H1 (cell line): Measurements from ENCODE around the gene CARF. TPM values are rescaled to one million over a fixed set of nuclear protein-coding genes. Genes with fewer than 3 reads are reported as not detected.

Source experiments
- CTCF ChIA-PET: fragments of 300-600 bp; sonication (Branson Sonifier 250); formaldehyde crosslinking; loops from one replicate; lab custom pipeline; 2021; ENCODE audit not compliant: partially characterized antibody; lab: Charles Lee
- POLR2A ChIA-PET: fragments of 300-600 bp; sonication (Branson Sonifier 250); formaldehyde crosslinking; loops from one replicate; lab custom pipeline; 2021; ENCODE audit warnings: inconsistent platforms; ENCODE audit not compliant: partially characterized antibody; lab: Charles Lee
- DNase-seq, 2 experiments: peaks; one replicate each; pipeline versions ENCODE4 v3.0.0 to v3.0.0-alpha.2; 2010 to 2022; ENCODE audit warnings: low spot score in 2 of 2, low read depth in 1 of 2, mixed read lengths in 1 of 2
- FAIRE-seq: peaks from 2 replicates; lab custom pipeline; 2011; peaks lifted over from hg19 to GRCh38; lab: Jason Lieb, UNC
- H2AFZ ChIP-seq: 2 replicates; pipeline ENCODE4 v1.8.1; 2012; ENCODE audit warnings: low read length, inconsistent platforms
- H2AK5ac ChIP-seq: 2 replicates; pipeline ENCODE4 v1.6.1; 2013; ENCODE audit warnings: low read depth, low read length
- H2BK120ac ChIP-seq: replicated peaks from 2 replicates; pipeline ENCODE3; 2013; ENCODE audit warnings: low read depth, low read length, inconsistent platforms
- H2BK12ac ChIP-seq: 2 replicates; pipeline ENCODE4 v1.6.1; 2013; ENCODE audit warnings: low read depth, low read length
- H2BK15ac ChIP-seq: 2 replicates; pipeline ENCODE4 v1.6.1; 2013; ENCODE audit warnings: low read length
- H2BK20ac ChIP-seq: 2 replicates; pipeline ENCODE4 v1.6.1; 2013; ENCODE audit warnings: low read length
- H2BK5ac ChIP-seq: 2 replicates; pipeline ENCODE4 v1.6.1; 2013; ENCODE audit warnings: low read depth, low read length
- H3K14ac ChIP-seq: 2 replicates; pipeline ENCODE4 v1.6.1; 2013; ENCODE audit warnings: inconsistent platforms; ENCODE audit not compliant: insufficient read length
- H3K18ac ChIP-seq: 2 replicates; pipeline ENCODE4 v1.6.1; 2013; ENCODE audit warnings: low read length; ENCODE audit errors: extremely low read depth
- H3K23ac ChIP-seq: 2 replicates; pipeline ENCODE4 v1.6.1; 2013; ENCODE audit warnings: inconsistent platforms; ENCODE audit not compliant: insufficient read length
- H3K23me2 ChIP-seq: 2 replicates; pipeline ENCODE4 v1.6.1; 2013; ENCODE audit warnings: low read depth, low read length
- H3K27ac ChIP-seq: 2 replicates; pipeline ENCODE4 v1.6.1; 2011; ENCODE audit warnings: low read depth, low read length, inconsistent platforms
- H3K27me3 ChIP-seq, 4 experiments: replicated peaks in 1 of 4; 1 replicate in 1 of 4; 2 replicates in 3 of 4; pipeline versions ENCODE4 v1.6.1 to v1.8.1; 2011 to 2013; ENCODE audit warnings: low read length in 3 of 4, mild to moderate bottlenecking in 3 of 4, inconsistent platforms in 2 of 4, mixed read lengths in 2 of 4, moderate library complexity in 1 of 4; ENCODE audit not compliant: control insufficient read depth in 3 of 4, insufficient read depth in 3 of 4; ENCODE audit errors: extremely low read depth in 1 of 4
- H3K36me3 ChIP-seq, 4 experiments: 2 replicates each; pipeline versions ENCODE4 v1.6.1 to v1.8.1; 2011 to 2013; ENCODE audit warnings: mild to moderate bottlenecking in 4 of 4, low read length in 3 of 4, moderate library complexity in 2 of 4, control low read depth in 1 of 4, inconsistent platforms in 1 of 4; ENCODE audit not compliant: insufficient read depth in 4 of 4, control insufficient read depth in 2 of 4
- H3K4ac ChIP-seq: replicated peaks from 2 replicates; pipeline ENCODE3; 2013; ENCODE audit warnings: low read length, low read depth, mixed read lengths, inconsistent platforms; ENCODE audit not compliant: insufficient read length
- H3K4me1 ChIP-seq, 4 experiments: replicated peaks in 1 of 4; 1 replicate in 1 of 4; 2 replicates in 3 of 4; pipeline versions ENCODE4 v1.6.1 to v1.8.1; 2011 to 2013; ENCODE audit warnings: low read length in 3 of 4, inconsistent platforms in 2 of 4, mixed read lengths in 1 of 4; ENCODE audit not compliant: insufficient read depth in 4 of 4, control insufficient read depth in 3 of 4
- H3K4me2 ChIP-seq, 2 experiments: 2 replicates each; pipeline versions ENCODE4 v1.6.1 to v1.8.1; 2011 to 2013; ENCODE audit warnings: low read depth in 2 of 2, low read length in 2 of 2, control low read depth in 1 of 2, inconsistent platforms in 1 of 2, mild to moderate bottlenecking in 1 of 2; ENCODE audit not compliant: insufficient read depth in 1 of 2
- H3K4me3 ChIP-seq, 4 experiments: fragments of 200-600, 300-600 bp in 1 of 4; sonication (generic), shearing (Covaris generic), sonication (Bioruptor Twin) in 1 of 4; 2 replicates each; pipeline versions ENCODE4 v1.5.1 to v1.8.1; 2011 to 2016; ENCODE audit warnings: low read length in 4 of 4, low read depth in 3 of 4, control low read depth in 2 of 4, inconsistent platforms in 2 of 4, mild to moderate bottlenecking in 2 of 4, mixed read lengths in 1 of 4, moderate library complexity in 1 of 4; ENCODE audit not compliant: insufficient read depth in 2 of 4; ENCODE audit errors: extremely low read depth in 1 of 4
- H3K56ac ChIP-seq: replicated peaks from 2 replicates; pipeline ENCODE3; 2013; ENCODE audit warnings: low read depth, mild to moderate bottlenecking, mixed read lengths, low read length, inconsistent platforms; ENCODE audit not compliant: insufficient read length
- H3K79me1 ChIP-seq: 2 replicates; pipeline ENCODE4 v1.6.1; 2013; ENCODE audit warnings: low read depth, low read length, control low read depth
- H3K79me2 ChIP-seq, 2 experiments: 2 replicates each; pipeline versions ENCODE4 v1.6.1 to v1.8.1; 2012 to 2013; ENCODE audit warnings: low read length in 2 of 2, mild to moderate bottlenecking in 2 of 2, inconsistent platforms in 1 of 2; ENCODE audit not compliant: insufficient read depth in 2 of 2, control insufficient read depth in 1 of 2
- H3K9ac ChIP-seq, 4 experiments: replicated peaks in 1 of 4; 1 replicate in 1 of 4; 2 replicates in 3 of 4; pipeline versions ENCODE4 v1.6.1 to v1.8.1; 2011 to 2013; ENCODE audit warnings: low read depth in 3 of 4, low read length in 3 of 4, control low read depth in 2 of 4, mild to moderate bottlenecking in 2 of 4, moderate library complexity in 2 of 4, inconsistent platforms in 1 of 4; ENCODE audit errors: extremely low read depth in 1 of 4
- H3K9me3 ChIP-seq, 2 experiments: 2 replicates each; pipeline versions ENCODE4 v1.6.1 to v1.8.1; 2012 to 2013; ENCODE audit warnings: mild to moderate bottlenecking in 2 of 2, moderate library complexity in 2 of 2, control low read depth in 1 of 2, inconsistent platforms in 1 of 2, low read depth in 1 of 2, low read length in 1 of 2, mixed read lengths in 1 of 2; ENCODE audit not compliant: insufficient read depth in 2 of 2
- H4K20me1 ChIP-seq, 2 experiments: replicated peaks in 1 of 2; 2 replicates each; pipeline versions ENCODE3 to v1.8.1; 2011 to 2013; ENCODE audit warnings: inconsistent platforms in 2 of 2, low read length in 2 of 2, mild to moderate bottlenecking in 1 of 2; ENCODE audit not compliant: insufficient read depth in 2 of 2, control insufficient read depth in 1 of 2
- H4K5ac ChIP-seq: 2 replicates; pipeline ENCODE4 v1.6.1; 2013; ENCODE audit warnings: low read length, low read depth, mixed read lengths, inconsistent platforms; ENCODE audit not compliant: insufficient read length
- H4K8ac ChIP-seq: 2 replicates; pipeline ENCODE4 v1.8.0; 2013; ENCODE audit warnings: mild to moderate bottlenecking, moderate library complexity, low read length, inconsistent platforms; ENCODE audit not compliant: insufficient read depth; ENCODE audit errors: extremely low read depth
- H4K91ac ChIP-seq: replicated peaks from 2 replicates; pipeline ENCODE3; 2013; ENCODE audit warnings: low read length, mixed read lengths, inconsistent platforms; ENCODE audit not compliant: insufficient read length
- BCL11A ChIP-seq, 2 experiments: IDR thresholded peaks; one replicate each; pipeline ENCODE4 v1.6.1; 2011; ENCODE audit warnings: low read depth in 2 of 2, low read length in 2 of 2, mild to moderate bottlenecking in 2 of 2
- FOSL1 ChIP-seq: IDR thresholded peaks from 2 replicates; pipeline ENCODE4 v1.6.1; 2011; ENCODE audit warnings: mild to moderate bottlenecking, low read depth, low read length, moderate library complexity; ENCODE audit not compliant: insufficient read depth
- NANOG ChIP-seq: IDR thresholded peaks from 2 replicates; pipeline ENCODE4 v1.6.1; 2011; ENCODE audit warnings: low read length, low read depth, mild to moderate bottlenecking, inconsistent platforms; ENCODE audit not compliant: insufficient read depth, poor library complexity, severe bottlenecking
- RFX5 ChIP-seq: IDR thresholded peaks from 2 replicates; pipeline ENCODE4 v1.6.1; 2011; ENCODE audit warnings: low read depth, low read length, improper control_type of control experiment, borderline replicate concordance
- RXRA ChIP-seq: IDR thresholded peaks from 2 replicates; pipeline ENCODE4 v1.6.1; 2011; ENCODE audit warnings: low read depth, mild to moderate bottlenecking, low read length, moderate library complexity; ENCODE audit not compliant: insufficient read depth
- WGBS, 2 experiments: shearing (Covaris generic) in 1 of 2; methylation state at CpG; one replicate each; pipeline versions ENCODE4 v1.1.6 to v1.1.7; 2013 to 2015; ENCODE audit warnings: low lambda C conversion rate in 2 of 2, mixed read lengths in 2 of 2, inconsistent platforms in 1 of 2, low coverage in 1 of 2, missing lambda C conversion rate in 1 of 2; ENCODE audit not compliant: insufficient replicate concordance in 2 of 2, insufficient coverage in 1 of 2, insufficient read length in 1 of 2; ENCODE audit errors: extremely low coverage in 1 of 2, missing lambda C conversion rate in 1 of 2; 5-methylcytosine and 5-hydroxymethylcytosine counted together
- polyA plus RNA-seq, 7 experiments: library from polyadenylated mRNA; depleted of rRNA in 3 of 7; stranded (reverse) in 5 of 7; unstranded in 2 of 7; fragments of >200 nt in 5 of 7; fragments of 200-250 nt in 2 of 7; gene quantifications; 1 replicate in 5 of 7; 2 replicates in 1 of 7; 4 replicates in 1 of 7; pipeline versions ENCODE4 v1.2.1 to v1.2.3, GENCODE V29; 2011 to 2013; ENCODE audit warnings: missing spikeins in 2 of 7, mixed read lengths in 2 of 7
- total RNA-seq: library from RNA; stranded (reverse); fragmentation: NEBNext Ultra II Directional; extraction: Animal tissue kit (Norgen Biotek cat#: 25700); gene quantifications from 2 replicates; pipeline ENCODE4 v1.2.1, GENCODE V29; 2021
- TF ChIP-seq, protein P1 (sequence below): IDR thresholded peaks from 2 replicates; pipeline ENCODE4 v1.6.1; 2012; ENCODE audit warnings: low read length, inconsistent platforms

CARF gene
- total and polyA plus RNA-seq, 2 of the 8 experiments (the other 6 are each of a cell fraction or from before 2014, with no cell fraction given), result 2.0 to 2.6 TPM

DNA sequence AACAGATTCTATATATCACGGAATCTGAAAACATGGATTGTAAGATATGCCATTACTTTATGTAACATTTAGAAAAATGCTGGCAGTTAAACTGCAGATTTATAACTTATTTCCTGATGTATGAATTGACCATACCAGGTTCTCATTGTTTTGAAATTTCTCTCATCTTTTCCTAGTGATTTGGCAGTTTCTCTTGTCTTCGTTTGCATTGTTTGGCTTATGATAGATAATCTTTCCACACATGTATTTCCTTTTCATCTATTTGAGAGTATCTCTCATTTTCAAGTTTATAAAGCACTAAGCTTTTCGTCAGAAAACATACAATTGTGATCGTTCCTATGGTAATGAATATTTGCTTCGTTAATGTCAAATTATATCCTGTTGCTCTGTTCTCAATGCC is 118.9 kb downstream of the CARF start:
- ChIA-PET POLR2A (no interaction called here), CTCF (no interaction called here)
- no peak overlapping the region for H3K14ac ChIP-seq
- no peak overlapping the region for H2AFZ ChIP-seq
- H3K23ac ChIP-seq, result no peak overlapping the region
- no peaks in the 10 kb centered on the region for H3K36me3 ChIP-seq
- H4K8ac ChIP-seq, result no peak overlapping the region
- H2BK20ac ChIP-seq, result no peak overlapping the region
- TF ChIP-seq RFX5 (no peak), BCL11A (IDR thresholded peaks at IDR 0.05; ENCODE audit: low read depth in 2 of 2, low read length in 2 of 2) (no peak), FOSL1 (no peak), RXRA (no peak), NANOG (no peak)
- TF ChIP-seq, protein P1, sequence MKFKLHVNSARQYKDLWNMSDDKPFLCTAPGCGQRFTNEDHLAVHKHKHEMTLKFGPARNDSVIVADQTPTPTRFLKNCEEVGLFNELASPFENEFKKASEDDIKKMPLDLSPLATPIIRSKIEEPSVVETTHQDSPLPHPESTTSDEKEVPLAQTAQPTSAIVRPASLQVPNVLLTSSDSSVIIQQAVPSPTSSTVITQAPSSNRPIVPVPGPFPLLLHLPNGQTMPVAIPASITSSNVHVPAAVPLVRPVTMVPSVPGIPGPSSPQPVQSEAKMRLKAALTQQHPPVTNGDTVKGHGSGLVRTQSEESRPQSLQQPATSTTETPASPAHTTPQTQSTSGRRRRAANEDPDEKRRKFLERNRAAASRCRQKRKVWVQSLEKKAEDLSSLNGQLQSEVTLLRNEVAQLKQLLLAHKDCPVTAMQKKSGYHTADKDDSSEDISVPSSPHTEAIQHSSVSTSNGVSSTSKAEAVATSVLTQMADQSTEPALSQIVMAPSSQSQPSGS, result no peak
- 90% methylated on average over 5 of the region's 5 CpGs; no CpG with 5 or more reads in 1 of the 2 experiments for WGBS, 2 experiments
- H2BK12ac ChIP-seq, result no peak overlapping the region
- H3K27ac ChIP-seq, result no peak overlapping the region
- FAIRE-seq (no peak), DNase-seq (no peak)
- H3K79me2 ChIP-seq, result no peaks in the 10 kb centered on the region
- H3K4me3 ChIP-seq, result no peak overlapping the region
- H3K27me3 ChIP-seq, result no peaks in the 10 kb centered on the region
- no peak overlapping the region for H3K4me2 ChIP-seq
- H4K20me1 ChIP-seq, result no peaks in the 10 kb centered on the region
- H3K23me2 ChIP-seq, result no peaks in the 10 kb centered on the region
- no peaks in the 10 kb centered on the region for H3K79me1 ChIP-seq
- no peak overlapping the region for H2BK15ac ChIP-seq
- H2BK120ac ChIP-seq, result no peak overlapping the region
- no peaks in the 10 kb centered on the region for H3K9me3 ChIP-seq
- H3K9ac ChIP-seq, result no peak overlapping the region
- no peak overlapping the region for H4K91ac ChIP-seq
- no peak overlapping the region for H3K18ac ChIP-seq
- no peak overlapping the region for H3K56ac ChIP-seq
- no peak overlapping the region for H2BK5ac ChIP-seq
- no peak overlapping the region for H4K5ac ChIP-seq
- H3K4me1 ChIP-seq, result no peaks in the 10 kb centered on the region
- H2AK5ac ChIP-seq, result no peak overlapping the region
- no peak overlapping the region for H3K4ac ChIP-seq
